ENCODE measurements around the gene RPL5.

Gene RPL5

DNA sequence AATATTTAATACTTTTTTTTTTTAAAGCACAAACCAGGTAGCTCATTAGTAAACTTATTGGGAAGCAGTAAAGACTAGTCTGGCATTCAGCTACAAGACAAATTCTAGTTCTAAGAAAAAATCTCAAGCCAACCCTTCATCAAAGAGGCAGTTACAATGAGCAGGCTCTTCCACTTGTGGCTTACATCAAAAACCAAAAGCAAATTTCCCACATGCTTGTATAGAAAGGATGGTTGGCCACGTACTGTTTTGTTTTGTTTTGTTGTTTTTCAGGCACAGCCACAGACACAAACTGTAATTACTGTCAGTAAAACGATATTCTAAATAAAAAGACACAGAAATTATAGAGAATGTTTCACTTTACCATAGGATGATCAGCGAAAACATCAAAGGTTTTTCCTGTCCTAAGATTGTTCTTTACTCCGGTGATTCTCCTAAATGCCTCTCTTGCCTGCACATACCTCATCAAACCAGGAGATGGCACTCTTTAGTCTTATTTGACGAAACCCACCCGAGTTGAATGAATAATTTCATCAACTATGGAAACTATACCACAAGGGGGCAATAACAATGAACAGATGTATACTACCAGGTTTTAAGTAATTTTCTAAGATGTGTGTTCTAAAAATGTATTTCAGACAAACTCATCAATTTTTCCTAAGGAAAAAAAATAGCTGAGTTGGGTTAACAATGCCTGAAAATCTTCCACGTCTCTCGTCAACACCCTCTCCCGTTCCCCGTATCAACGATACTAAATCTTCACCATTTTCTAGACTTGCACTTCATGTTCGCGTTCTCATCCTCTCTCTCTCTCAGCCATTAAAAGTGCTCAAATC lies 26.9 kb downstream of the RPL5 start (continued):
- no peak for TF ChIP-seq ZNF341 (tag by site-specific recombination; IDR thresholded peaks at IDR 0.05; ENCODE audit: low read depth)
- no peak for TF ChIP-seq BCL11B (tag by site-specific recombination; IDR thresholded peaks at IDR 0.05; ENCODE audit: low read depth)
- no peak for TF ChIP-seq ZNF223 (tag by site-specific recombination; IDR thresholded peaks at IDR 0.05)
- TF ChIP-seq ZBTB7A (tag by site-specific recombination; IDR thresholded peaks at IDR 0.05; ENCODE audit: low read depth) = no peak; the same call in 1 of the 2 replicates
- TF ChIP-seq KLF8 (tag by site-specific recombination; IDR thresholded peaks at IDR 0.05) = no peak
- no peak for TF ChIP-seq ZFP41 (tag by site-specific recombination; IDR thresholded peaks at IDR 0.05; ENCODE audit: borderline replicate concordance)
- no peak for TF ChIP-seq ZNF658 (tag by site-specific recombination; IDR thresholded peaks at IDR 0.05)
- TF ChIP-seq, protein P1, sequence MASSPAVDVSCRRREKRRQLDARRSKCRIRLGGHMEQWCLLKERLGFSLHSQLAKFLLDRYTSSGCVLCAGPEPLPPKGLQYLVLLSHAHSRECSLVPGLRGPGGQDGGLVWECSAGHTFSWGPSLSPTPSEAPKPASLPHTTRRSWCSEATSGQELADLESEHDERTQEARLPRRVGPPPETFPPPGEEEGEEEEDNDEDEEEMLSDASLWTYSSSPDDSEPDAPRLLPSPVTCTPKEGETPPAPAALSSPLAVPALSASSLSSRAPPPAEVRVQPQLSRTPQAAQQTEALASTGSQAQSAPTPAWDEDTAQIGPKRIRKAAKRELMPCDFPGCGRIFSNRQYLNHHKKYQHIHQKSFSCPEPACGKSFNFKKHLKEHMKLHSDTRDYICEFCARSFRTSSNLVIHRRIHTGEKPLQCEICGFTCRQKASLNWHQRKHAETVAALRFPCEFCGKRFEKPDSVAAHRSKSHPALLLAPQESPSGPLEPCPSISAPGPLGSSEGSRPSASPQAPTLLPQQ (tag by site-specific recombination; IDR thresholded peaks at IDR 0.05) = no peak
- TF ChIP-seq, protein P2, sequence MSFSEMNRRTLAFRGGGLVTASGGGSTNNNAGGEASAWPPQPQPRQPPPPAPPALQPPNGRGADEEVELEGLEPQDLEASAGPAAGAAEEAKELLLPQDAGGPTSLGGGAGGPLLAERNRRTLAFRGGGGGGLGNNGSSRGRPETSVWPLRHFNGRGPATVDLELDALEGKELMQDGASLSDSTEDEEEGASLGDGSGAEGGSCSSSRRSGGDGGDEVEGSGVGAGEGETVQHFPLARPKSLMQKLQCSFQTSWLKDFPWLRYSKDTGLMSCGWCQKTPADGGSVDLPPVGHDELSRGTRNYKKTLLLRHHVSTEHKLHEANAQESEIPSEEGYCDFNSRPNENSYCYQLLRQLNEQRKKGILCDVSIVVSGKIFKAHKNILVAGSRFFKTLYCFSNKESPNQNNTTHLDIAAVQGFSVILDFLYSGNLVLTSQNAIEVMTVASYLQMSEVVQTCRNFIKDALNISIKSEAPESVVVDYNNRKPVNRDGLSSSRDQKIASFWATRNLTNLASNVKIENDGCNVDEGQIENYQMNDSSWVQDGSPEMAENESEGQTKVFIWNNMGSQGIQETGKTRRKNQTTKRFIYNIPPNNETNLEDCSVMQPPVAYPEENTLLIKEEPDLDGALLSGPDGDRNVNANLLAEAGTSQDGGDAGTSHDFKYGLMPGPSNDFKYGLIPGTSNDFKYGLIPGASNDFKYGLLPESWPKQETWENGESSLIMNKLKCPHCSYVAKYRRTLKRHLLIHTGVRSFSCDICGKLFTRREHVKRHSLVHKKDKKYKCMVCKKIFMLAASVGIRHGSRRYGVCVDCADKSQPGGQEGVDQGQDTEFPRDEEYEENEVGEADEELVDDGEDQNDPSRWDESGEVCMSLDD (tag by site-specific recombination; IDR thresholded peaks at IDR 0.05) = no peak
- TF ChIP-seq ZNF274 (IDR thresholded peaks at IDR 0.05; ENCODE audit: low read length) = no peak
- TF ChIP-seq ZNF274 (tag by site-specific recombination; IDR thresholded peaks at IDR 0.05; ENCODE audit: borderline replicate concordance) = no peak
- no peak for TF ChIP-seq ZNF175 (tag by site-specific recombination; IDR thresholded peaks at IDR 0.05)
- TF ChIP-seq, protein P3, sequence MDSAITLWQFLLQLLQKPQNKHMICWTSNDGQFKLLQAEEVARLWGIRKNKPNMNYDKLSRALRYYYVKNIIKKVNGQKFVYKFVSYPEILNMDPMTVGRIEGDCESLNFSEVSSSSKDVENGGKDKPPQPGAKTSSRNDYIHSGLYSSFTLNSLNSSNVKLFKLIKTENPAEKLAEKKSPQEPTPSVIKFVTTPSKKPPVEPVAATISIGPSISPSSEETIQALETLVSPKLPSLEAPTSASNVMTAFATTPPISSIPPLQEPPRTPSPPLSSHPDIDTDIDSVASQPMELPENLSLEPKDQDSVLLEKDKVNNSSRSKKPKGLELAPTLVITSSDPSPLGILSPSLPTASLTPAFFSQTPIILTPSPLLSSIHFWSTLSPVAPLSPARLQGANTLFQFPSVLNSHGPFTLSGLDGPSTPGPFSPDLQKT (IDR thresholded peaks at IDR 0.05; ENCODE audit: borderline replicate concordance, low read depth, low read length) = no peak
- TF ChIP-seq ZNF350 (tag by site-specific recombination; IDR thresholded peaks at IDR 0.05) = no peak
- peak; percentile 83 for TF ChIP-seq PRDM1 (tag by site-specific recombination; IDR thresholded peaks at IDR 0.05)
- no peak for TF ChIP-seq ZNF530 (tag by site-specific recombination; IDR thresholded peaks at IDR 0.05; ENCODE audit: low read depth)
- no peak for TF ChIP-seq ZNF140 (tag by site-specific recombination; IDR thresholded peaks at IDR 0.05)

DNA sequence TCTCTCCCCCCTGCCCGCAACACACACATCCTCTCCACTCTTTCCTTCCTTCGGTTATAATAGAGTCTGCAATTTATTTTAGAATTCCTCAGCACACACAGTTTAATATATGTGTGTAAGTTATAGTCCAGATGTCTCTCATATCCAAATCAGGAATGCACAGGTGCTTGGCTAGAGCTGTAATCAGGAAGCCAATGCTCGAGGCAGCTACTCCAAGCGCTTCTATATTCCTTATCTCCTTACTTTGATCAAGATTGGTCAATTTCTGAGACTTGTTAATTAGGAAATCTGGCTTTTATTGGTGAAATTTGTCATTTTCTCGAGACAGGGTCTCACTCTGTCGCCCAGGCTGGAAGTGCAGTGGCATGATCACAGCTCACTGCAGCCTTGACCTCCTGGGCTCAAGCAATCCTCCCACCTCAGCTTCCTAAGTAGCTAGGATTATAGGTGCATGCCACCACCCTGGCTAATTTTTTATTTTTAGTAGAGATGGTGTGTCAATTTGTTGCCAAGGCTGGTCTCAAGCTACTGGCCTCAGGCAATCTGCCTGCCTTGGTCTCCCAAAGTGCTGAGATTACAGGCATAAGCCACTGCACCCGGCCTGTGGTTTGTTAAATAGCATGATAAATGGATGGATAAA lies 27.7 kb downstream of the RPL5 start:
- POLR2A ChIA-PET = interaction anchor here (1.3 kb wide), 1 partner anchor 28 kb away, joined by 3 read pairs; no protein-coding TSS in a partner anchor

More for the DNA sequence above, 27.7 kb downstream of the RPL5 start:
- CTCF ChIA-PET = interaction anchor here (0.5 to 9.2 kb wide), 66 partner anchors 8 to 1865 kb away, joined by 3 to 216 read pairs (median 5); partner anchors contain the start of genes MTF2 and RPL5
- TF ChIP-seq ZNF324 (tag by site-specific recombination; IDR thresholded peaks at IDR 0.05) (no peak), ZFP37 (tag by site-specific recombination; IDR thresholded peaks at IDR 0.05) (0 out of 2 replicates have a peak, but pooled peaks have one; percentile 3), ZNF596 (tag by site-specific recombination; IDR thresholded peaks at IDR 0.05) (peak; percentile 28; the same call in 1 of the 2 replicates), SCRT1 (tag by site-specific recombination; IDR thresholded peaks at IDR 0.05; ENCODE audit: borderline replicate concordance) (0 out of 2 replicates have a peak, but pooled peaks have one; percentile 13), ZNF561 (tag by site-specific recombination; IDR thresholded peaks at IDR 0.05; ENCODE audit: borderline replicate concordance) (no peak), OSR2 (tag by site-specific recombination; IDR thresholded peaks at IDR 0.05) (peak; percentile 61)
- TF ChIP-seq, protein P4, sequence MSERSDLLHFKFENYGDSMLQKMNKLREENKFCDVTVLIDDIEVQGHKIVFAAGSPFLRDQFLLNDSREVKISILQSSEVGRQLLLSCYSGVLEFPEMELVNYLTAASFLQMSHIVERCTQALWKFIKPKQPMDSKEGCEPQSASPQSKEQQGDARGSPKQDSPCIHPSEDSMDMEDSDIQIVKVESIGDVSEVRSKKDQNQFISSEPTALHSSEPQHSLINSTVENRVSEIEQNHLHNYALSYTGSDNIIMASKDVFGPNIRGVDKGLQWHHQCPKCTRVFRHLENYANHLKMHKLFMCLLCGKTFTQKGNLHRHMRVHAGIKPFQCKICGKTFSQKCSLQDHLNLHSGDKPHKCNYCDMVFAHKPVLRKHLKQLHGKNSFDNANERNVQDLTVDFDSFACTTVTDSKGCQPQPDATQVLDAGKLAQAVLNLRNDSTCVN (tag by site-specific recombination; optimal IDR thresholded peaks at IDR 0.05) = peak; percentile 10
- no peaks in the 10 kb centered on the region for H3K9me3 ChIP-seq (ENCODE audit: control insufficient read depth, insufficient read depth, low read depth, low read length)
- no peak overlapping the region for H3K27ac ChIP-seq (ENCODE audit: extremely low read depth, low read depth, low read length)
- no peaks in the 10 kb centered on the region for H3K4me1 ChIP-seq (ENCODE audit: control insufficient read depth, insufficient read depth, low read length)
- H3K36me3 ChIP-seq (ENCODE audit: control insufficient read depth in 2 of 2, insufficient read depth in 1 of 2, low read length in 2 of 2) = no peaks in the 10 kb centered on the region; a peak in 1 of 3 replicates
- no peak overlapping the region for H3K4me3 ChIP-seq (ENCODE audit: low read depth, low read length)
